NCI-H526 (cell line): Measurements from ENCODE around the gene CCDC106.

ENCODE experiments used
- DNase-seq, 2 experiments: peaks; one replicate each; lab custom pipeline; 2025; lab: John Stamatoyannopoulos, UW

The CCDC106 gene

DNA sequence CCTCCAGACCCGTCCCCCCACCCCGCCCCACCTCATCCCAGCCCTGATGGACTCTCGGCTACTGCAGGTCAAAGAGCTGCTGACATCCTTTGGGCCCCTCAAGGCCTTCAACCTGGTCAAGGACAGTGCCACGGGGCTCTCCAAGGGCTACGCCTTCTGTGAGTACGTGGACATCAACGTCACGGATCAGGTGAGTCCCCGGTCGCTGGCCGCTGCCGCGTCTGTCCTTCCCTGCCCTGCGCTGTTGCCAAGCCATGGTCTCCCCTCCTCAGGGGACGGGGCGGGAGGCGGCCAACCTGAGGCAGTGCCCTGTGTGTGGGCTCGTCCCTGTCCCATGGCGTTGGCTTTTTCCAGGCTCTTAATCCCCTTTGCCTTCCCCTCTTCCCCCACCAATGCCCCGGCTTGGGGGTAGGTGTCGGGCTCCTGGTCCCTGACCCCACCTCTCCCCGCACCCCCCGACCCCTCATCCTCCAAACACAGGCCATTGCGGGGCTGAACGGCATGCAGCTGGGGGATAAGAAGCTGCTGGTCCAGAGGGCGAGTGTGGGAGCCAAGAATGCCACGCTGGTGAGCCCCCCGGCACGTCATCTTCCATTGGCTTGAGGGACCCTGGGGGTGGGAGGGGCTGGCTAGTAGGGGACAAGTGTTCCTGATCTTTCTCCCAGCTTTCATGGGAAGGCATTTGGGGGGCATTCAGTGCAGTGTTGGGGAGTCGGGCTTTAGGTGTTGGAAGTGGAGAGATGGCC, 20.8 kb downstream of the CCDC106 start:
- DNase-seq, result no peak

DNA sequence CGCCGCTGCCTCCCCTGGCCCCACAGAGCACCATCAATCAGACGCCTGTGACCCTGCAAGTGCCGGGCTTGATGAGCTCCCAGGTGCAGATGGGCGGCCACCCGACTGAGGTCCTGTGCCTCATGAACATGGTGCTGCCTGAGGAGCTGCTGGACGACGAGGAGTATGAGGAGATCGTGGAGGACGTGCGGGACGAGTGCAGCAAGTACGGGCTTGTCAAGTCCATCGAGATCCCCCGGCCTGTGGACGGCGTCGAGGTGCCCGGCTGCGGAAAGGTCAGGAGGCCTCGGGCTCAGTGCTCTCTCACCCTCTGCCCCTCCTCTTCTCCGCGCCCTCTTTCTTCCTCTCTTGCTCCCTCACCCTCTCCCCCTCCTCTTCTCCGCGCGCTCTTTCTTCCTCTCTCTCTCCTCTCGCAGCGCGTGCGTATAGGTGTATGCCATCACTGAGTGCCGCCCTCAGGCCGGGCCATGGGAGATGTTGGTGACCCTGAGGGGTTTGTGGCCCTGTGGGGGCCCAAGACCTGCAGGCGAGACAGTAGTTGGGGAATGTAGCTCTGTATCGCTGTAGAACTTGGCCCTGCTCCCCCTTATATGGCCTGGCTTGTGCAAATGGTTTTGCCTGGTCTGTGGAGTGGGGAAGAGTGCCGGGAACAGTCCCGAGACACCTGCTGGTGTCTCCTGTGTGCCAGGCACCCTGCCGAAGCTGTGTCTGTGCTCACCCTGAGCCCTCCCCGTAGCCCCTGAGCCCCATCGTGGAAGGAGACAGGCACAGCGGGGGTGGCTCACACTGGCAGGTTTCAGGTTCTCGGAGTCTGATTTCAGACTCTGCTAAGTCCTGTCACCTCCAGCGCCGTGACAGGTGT, 21.6 kb downstream of the CCDC106 start:
- no peak for DNase-seq

GRCh38 chr19:55670280-55671053, 22.5 kb downstream of the CCDC106 start:
- DNase-seq, result peak in 1 of 2 experiments; percentile 34

GRCh38 chr19:55671054-55671378, 23.0 kb downstream of the CCDC106 start:
- no peak for DNase-seq

DNA sequence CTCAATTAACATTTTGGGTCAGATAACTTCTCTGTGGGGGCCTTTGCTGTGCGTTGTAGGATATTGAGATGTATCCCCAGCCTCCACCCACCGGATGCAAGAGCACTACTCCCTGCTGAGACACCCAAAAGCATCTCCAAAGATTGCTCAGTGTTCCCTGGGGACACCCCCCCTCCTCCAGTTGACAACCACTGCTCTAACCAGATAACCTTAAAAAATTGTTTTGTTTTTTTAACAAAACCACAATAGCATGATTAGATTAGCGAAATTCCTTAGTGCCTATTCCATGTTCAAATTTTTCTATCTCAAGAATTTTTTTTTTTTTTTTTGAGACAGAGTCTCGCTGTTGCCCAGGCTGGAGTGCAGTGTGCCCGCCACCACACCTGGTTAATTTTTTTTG, 24.4 kb downstream of the CCDC106 start:
- no peak for DNase-seq

DNA sequence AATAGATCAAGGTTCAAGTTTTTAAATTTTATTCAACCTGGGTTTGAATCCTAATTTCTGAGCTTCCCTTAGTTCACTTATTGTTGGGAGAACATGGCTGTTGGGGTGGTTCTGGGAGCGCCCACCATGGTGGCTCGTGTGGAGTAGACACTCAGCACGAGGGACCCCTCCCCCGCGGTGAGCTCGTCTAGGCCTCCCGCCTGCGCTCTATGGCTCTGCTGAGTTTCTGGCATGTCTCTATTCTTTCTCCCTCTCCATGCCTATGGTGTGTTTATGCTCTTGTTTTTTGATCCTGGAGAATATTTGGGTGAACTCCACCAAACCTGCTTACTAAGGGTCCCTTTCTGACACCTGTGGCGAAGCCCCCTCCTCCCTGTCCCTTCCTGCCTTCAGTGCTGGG, 25.5 kb downstream of the CCDC106 start:
- no peak for DNase-seq

- DNase-seq, result no peak
Observed at GRCh38 chr19:55673889-55674288, 25.9 kb downstream of the CCDC106 start.

DNA sequence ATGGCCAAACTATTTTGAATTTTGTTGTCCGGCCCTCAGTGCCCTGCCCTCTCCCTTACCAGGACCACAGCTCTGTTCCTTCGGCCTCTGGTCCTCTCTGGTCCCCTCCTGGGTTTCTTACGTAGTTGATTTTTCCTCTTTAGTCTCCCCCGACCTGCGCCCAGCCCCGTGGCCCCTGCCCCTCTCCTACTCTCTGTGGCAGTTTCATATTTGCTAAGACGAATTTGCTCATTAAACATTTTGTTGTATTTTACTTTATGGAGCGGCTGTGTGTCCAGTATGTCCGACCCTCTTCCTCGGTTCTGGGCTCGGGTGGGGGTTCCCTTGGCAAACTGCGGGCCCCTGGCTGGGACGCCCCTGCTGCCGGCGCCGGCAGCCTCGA, 26.4 kb downstream of the CCDC106 start:
- no peak for DNase-seq

GRCh38 chr19:55674841-55675660, 27.0 kb downstream of the CCDC106 start, which contains the start of gene EPN1:
EPN1 (plus strand) TSS chr19:55675226; CDS start chr19:55678628, 3,402 bp downstream.
- peak; percentile 94 to 99 for DNase-seq

- DNase-seq, result no peak
Observed at GRCh38 chr19:55675661-55676354, 27.8 kb downstream of the CCDC106 start.

GRCh38 chr19:55676383-55676782, 28.4 kb downstream of the CCDC106 start:
- no peak for DNase-seq

DNA sequence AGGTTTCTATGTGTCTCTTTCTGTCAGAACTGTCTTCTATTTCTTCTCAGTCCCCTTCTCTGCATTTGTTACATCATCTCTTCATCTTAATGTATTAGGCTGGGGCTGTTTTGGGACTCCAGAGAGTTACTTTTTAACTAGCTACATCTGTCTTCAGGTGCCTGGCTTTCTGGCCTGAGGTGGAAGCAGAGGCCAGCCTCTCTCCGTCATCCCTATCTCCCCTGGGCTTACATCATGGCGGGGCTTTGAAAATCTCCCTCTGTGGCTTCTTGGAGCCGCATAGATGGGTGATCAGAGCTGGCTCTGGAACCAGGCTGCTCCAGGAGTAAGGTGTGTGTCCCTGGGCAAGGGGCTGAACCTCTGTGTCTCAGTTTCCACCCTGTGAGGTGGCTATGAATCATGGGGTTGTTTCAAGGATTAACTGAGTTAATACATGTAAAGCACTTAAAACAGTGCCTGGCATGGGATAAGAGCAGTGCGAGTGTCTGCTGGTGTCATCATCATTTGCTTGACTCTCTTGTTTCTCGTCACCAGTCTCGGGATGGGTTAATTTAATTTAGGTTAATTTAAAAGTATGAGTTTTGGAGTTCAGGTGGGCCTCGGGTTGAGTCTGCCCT, 29.0 kb downstream of the CCDC106 start:
- no peak for DNase-seq

DNA sequence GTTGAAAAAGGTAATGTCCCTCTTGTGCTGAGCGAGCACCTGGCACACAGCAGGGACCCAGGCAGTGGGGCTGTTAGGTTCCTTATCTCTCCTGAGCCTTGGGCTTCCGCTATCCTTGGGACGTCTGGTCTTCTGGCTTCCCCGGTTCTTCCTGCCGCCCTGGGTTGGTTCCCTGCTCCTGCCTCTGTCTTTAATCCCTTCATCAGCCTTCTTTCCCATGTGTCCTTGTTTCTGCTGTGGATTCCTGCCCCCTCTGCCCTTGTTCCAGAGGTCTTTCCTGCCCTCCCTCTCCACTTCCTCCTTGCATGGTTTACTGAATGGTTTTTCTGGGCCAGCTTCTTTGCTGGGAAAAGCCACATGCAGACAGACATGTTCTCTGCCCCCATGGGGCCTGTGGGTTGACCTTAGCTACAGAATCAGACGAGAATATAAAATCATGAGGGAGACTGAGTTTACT, 29.6 kb downstream of the CCDC106 start:
- DNase-seq, result no peak

DNA sequence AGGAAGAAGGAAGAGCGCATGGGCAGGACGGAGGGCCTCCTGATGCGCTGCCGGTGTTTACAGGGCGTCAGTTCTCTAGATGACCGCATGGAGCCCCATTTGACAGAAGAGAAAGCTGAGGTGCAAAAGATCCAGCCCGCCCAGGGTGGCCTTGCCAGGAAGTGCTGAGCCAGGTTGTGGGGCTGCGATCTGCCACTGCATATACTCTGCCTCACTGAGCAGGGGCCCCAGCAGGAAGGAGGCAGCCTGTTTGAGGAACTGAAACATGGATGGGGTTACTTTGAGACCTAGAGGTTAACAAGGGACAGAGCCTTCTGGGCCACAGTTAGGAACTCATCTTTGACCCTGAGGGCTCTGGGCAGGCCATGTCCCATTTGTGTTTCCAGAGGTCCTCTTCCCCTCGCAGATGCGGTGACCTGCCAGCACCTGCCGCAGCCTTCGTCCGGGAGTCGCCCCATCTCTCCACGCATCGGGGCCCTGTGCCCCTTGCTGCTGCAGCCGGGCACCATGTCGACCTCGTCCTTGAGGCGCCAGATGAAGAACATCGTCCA, 30.2 kb downstream of the CCDC106 start:
- DNase-seq, result no peak

DNA sequence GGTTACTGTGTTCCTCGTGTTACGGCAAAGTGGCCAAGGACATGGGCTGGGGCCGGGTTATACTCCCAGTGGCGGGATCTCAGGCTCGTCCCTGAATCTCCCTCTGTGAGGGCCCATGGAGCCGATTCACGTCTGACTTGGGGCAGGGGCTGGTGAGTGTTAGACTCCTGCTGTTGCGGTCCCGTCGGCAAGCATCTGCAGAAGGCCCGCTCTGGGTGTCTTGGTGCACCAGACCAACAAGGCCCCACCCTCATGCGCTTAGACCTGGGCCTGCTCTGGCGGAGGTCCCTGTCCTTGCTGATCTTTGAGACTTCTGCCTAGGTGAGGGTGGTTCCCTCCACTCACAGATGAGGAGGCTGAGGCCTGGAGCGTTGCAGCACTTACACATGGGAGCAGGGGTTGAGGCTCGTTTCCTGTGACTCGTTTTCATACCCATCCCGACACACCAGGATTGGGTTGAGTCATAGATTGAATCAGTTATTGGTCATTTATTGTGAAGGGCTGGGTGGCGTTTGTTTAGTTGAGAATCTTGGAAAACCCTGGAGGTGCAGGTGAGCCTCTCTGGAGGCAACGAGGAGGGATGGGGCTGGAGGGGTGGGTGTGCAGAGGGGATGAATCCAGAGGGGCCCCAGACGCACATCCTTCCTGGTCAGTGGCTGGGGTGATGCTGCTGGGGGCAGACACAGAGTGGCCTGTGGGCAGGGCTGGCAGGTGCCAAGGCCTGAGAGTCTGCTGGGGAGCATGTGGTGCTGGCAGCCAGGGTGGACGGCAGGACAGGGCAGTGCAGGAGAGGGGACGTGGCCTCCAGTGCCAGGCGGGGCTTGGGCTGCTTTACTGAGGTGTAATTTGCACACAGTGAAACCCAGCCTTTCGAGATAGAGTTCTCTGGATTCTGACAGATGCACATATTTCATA, 31.6 kb downstream of the CCDC106 start:
- no peak for DNase-seq

DNA sequence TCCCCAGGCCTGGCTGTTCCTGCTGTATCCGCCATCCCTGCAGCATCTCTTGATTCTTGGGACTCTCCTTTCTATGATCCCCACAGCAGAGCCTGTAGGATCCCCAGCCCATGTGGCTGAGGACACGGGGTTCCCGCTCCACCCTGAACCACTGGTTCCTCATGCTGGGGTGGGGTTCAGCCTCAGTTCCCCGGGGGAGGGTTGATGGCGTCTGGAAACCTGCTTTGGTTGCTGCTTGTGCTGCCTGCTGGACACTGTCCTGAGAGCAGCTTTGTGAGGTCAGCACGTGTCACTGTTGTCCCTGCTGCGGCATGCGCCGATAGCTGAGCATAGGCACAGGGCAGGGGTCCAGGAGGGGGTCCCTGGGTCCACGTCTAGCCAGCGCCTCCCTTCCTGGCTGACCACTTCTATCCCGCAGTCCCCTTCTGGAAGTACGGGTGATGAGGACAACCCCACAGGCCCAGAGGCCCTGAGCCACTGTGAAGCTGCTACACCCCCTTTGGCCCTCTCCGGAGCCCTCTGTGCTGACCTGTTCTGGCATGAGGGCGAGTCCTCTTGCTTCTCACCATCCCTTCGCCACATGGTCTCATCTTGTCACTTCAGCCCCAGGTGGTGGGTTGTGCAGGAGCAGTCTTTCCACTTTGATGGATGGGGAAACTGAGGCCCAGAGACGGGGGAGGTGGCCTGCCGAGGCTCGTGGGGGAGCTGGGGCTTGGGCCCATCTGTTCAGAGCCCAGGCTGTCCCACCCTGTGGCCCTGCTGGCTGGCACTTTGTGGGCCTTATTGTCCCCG, 32.5 kb downstream of the CCDC106 start:
- DNase-seq, result no peak

DNA sequence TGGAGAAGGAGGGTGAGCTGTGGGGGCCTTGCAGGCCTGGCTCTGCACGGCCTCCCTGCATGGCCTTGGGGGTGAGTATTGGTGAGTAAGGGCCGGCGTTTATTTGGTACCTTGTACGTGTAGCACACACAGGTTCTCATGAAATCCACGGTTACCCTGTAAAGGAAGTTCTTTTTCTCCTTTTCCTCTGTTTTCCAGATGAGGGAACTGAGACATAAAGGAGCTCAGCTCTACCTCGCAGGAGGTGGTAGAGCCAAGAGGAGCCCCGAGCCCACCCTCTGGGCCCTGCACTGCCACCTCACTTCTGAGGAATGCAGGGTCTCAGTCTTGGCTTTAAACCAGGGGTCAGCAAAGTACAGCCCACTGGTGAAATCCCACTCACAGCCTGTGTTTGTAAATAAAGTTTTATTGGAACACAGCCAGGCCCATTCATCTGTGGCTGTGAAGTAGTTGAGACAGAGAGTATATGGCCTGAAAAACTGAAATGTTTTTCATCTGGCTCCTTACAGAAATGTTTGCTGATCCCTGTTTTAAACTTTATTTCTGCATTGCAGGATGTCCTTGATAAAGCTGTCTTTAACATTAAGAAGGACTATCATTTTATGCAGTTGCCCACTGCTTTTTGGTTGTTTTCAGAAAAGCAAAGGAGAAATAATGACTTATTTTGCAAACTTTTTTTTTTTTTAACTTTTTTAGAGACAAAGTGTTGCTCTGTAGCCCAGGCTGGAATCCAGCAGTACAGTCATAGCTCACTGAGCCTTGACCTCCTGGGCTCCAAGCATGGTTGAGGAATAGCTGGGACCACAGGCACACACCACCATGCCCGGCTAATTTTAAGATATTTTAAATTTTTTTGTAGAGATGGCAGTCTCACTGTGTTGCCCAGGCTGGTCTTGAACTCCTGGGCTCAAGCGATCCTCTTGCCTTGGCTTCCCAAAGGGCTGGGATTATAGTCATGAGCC, 33.4 kb downstream of the CCDC106 start:
- no peak for DNase-seq
